WTC11 (cell line): Measurements from ENCODE around the gene FXYD5.

Experiments used
- CREM ChIP-seq: sonication (generic); formaldehyde crosslinking; IDR thresholded peaks from 2 replicates; pipeline ENCODE4 v1.8.1; 2022; ENCODE audit warnings: mild to moderate bottlenecking, missing genetic modification reagents, moderate library complexity
- KAT7 ChIP-seq: sonication (generic); formaldehyde crosslinking; IDR thresholded peaks from 2 replicates; pipeline ENCODE4 v1.8.1; 2023; ENCODE audit warnings: missing genetic modification reagents, mild to moderate bottlenecking, borderline replicate concordance
- PREB ChIP-seq: sonication (generic); formaldehyde crosslinking; IDR thresholded peaks from 2 replicates; pipeline ENCODE4 v1.8.1; 2022; ENCODE audit warnings: mild to moderate bottlenecking, missing genetic modification reagents, moderate library complexity, borderline replicate concordance
- TF ChIP-seq, protein P1 (sequence below): sonication (generic); formaldehyde crosslinking; IDR thresholded peaks from 2 replicates; pipeline ENCODE4 v1.8.0; 2022; ENCODE audit warnings: mild to moderate bottlenecking, missing genetic modification reagents

GRCh38 chr19:35165200-35166058 lies 10.9 kb downstream of the FXYD5 start:
- TF ChIP-seq, protein P1, sequence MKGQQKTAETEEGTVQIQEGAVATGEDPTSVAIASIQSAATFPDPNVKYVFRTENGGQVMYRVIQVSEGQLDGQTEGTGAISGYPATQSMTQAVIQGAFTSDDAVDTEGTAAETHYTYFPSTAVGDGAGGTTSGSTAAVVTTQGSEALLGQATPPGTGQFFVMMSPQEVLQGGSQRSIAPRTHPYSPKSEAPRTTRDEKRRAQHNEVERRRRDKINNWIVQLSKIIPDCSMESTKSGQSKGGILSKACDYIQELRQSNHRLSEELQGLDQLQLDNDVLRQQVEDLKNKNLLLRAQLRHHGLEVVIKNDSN (CRISPR knock-in tag): no peak
- TF ChIP-seq CREM (CRISPR knock-in tag) (no peak), PREB (CRISPR knock-in tag) (no peak), KAT7 (no peak)
